SW 1271 (cell line): Measurements from ENCODE around the gene HAUS2.
"Not testable (repeated sequence)": the region's sequence is repeated elsewhere in the genome, so short reads cannot be mapped to it uniquely, and the experiment has no call there.

Source experiments
- DNase-seq, 2 experiments: peaks; one replicate each; lab custom pipeline; 2025; lab: John Stamatoyannopoulos, UW

Gene HAUS2

DNA sequence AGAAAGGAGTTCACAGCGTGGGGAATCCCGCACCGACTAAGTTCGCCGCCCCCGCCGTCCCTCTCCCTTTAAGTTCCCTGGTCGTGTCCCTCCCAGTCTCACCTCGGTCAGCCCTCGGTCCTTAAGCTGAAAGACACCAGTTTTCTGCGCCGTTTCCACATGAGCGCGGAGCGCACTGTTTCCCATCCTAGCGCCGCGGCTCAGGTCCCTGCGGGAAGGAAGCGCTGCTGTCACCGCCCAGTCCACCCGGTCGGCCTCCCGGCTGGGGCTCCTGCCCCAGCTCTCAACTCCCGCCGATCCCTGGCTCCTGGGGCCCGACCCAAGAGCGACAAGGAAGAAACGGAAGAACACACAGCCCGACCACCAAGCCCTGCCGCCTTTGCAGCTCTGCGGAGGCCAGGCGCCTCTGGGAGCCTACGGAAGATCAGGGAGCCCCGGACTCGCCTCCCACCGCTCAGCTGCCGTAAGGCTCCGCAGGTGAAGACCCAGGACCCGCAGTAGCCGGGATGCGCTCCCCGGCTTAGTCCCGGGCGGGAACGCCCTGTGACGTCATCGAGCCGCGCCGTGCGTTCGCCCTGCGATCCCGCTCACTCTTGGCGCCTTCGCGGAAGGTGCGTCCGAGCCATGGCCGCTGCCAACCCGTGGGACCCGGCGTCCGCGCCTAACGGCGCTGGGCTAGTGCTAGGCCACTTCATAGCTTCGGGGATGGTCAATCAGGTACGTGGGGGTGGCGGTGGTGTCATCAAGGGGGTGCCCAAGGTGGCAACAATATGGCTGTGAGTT, at the start of gene HAUS2, which contains the start of gene LRRC57:
Gene HAUS2 (plus strand): TSS at position 590 of the 783 bp plus-strand sequence. CDS start 35 bp downstream, at position 625.
Gene LRRC57 (minus strand): TSS at position 545 of the 783 bp plus-strand sequence. CDS start 359 bp downstream, at position 186.
- peak; percentile 40 to 67 for DNase-seq

DNA sequence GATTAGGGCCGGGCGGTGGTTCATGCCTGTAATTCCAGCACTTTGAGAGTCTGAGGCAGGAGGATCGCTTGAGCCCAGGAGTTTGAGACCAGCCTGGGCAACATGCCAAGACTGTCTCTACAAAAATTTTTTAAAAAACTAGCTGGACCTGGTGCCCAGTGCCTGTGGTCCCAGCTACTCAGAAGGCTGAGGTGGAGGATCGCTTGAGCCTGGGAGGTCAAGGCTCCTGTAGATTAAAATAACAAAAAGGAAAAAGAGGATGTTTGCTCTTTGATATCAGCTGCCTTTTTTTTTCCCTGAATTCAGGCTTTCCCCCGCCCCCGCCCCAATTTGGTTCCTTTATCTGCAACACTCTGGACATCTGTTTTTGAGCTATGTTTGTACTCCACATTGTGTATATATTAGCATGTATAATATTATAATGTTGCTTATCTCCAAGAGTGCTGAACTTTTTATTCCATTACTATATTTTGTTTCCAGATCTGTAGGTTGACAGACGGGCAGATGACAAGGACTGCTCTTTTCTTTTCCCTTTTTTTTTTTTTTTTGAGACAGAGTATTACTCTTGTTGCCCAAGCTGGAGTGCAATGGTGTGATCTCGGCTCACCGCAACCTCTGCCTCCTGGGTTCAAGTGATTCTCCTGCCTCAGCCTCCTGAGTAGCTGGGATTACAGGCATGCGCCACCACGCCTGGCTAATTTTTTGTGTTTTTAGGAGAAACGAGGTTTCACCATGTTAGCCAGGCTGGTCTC, 48.6 kb upstream of the HAUS2 start:
- DNase-seq: no peak

DNA sequence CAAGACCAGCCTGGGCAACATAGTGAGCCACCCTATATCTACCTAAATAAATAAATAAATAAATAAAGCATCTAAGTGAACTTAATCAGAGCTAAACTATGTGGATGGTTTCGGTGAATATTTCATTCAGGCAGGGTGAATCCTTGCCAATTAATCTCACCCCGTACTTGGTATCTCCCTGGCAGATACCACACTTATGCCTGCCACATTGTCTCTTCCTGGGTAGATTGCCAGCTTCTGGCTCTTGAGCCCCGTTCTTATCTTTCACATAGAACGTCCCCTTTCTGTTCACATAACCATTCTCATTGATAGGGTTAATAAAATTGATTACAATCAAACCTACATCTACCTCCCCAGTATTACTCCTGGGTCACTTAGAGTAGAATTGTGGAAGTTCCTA, 46.2 kb upstream of the HAUS2 start:
- DNase-seq: no peak

DNA sequence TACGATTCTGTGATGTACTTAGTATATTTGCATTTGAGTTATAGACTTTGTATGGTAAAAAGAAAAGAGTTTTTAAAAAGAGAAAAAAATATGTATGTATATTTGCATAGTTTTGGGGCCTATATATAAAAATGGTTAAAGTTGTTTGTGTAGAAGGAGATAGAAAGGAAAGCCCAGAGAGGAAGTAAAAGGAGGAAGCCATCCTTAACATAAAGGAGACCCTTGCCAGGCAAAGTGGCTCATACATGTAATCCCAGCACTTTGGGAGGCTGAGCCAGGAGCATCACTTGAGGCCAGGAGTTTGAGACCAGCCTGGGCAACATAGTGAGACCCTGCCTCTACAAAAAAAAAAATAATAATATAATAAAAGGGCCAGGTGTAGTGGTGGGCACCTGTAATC, 44.8 kb upstream of the HAUS2 start:
- DNase-seq: no peak

DNA sequence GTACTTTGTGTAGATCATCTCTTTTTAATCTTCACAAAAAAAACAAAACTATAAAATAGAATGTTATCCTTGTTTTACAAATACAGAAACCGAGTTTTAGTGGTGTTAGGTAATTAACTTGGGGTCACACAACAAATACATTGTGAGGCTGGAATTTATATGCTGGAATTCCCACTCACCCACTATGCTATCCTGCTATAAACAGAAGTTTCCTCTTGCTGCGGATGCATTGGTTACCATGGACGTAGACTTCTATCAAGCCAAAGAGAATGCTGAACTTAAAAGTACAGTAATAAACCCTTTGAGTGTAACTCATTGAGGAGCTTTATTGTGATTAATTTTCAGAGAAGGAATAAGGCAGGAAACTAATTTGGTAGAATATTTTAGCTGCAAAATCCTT, 44.0 kb upstream of the HAUS2 start:
- no peak for DNase-seq

DNA sequence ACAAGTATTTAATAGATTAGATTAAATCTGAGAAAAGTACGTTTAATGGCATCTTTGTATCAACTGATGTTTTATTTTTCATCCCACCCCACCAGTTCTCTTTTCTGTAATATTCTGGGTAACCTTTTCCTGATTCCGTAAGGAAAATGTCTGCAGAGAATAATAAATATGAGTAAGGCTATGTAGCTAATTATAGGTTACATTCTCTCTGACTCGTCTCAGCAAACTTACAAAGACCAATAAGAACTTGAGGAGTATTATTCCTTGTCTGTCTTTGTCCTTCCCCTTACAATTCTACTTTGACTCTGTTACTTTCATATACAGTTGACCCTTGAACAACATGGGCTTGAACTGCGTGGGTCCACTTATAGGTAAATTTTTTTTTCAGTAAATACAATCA, 41.1 kb upstream of the HAUS2 start:
- DNase-seq: no peak

DNA sequence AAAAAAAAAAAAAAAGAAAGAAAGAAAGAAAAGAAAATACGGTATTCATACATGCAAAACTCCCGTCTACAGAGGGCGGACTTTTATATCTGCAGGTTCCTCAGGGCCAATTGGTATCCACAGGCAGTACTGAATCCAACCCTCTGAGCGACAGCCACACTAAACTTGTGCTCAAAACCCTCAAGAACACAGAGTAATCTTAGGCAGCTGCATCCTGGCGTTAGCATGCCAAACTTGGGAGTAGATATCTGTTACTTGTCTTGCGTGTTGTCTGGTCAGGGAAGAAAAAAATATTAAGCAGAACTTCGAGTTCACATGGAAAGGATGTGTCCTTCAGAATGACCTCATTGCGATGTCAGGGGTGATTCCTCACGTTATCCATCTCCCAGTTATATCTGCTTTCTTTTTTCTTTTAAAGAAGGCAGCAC, 40.4 kb upstream of the HAUS2 start:
- DNase-seq: no peak

DNA sequence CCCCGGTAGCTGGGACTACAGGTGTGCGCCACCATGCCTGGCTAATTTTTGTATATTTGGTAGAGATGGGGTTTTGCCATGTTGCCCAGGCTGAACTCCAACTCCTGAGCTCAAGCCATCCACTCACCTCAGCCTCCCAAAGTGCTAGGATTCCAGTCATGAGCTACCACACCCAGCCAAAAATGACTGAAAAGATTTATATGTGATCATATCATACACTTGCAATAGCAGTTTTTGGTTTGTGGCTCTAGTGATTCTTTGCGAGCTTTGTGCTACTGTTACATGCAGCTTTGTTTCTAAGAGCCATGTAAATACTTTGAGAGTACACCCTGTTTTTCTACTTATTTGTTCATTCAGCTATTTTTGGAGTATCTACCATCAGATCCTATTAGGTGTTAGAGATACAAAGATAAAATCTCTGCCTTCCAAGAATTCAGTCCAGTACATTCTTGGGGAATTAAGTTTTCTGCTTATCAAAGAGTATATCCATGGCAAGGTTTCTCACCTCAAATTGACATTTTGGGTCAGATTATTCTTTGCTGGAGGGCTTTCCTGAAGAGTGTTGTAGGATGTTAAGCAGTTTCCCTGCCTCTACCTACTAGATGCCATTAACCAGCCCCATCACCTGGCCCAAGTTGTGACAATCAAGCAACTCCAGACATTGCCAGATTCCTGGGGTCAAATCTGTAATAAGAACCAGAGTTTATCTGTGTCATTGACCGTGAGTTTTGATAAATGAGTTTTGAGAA, 38.2 kb upstream of the HAUS2 start:
- DNase-seq: no peak

DNA sequence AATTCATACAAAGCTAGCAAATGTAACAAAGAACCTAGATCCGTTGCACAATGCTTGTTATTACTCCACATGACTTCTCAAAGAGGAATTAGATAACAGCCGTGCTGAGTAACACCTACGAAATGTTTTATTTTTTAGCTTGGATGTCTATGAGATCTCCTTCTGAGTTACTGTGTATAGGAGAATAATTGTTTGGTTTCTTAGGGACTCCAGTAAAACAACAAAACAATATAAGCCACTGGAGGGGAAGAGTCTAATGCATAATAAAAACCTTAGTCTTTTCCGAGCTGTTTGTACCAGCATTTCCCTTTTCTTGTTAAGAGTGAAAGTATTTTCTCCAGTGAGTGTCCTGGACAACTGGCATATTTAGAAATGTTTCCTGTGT, 37.6 kb upstream of the HAUS2 start:
- DNase-seq: peak in 1 of 2 experiments; percentile 16

DNA sequence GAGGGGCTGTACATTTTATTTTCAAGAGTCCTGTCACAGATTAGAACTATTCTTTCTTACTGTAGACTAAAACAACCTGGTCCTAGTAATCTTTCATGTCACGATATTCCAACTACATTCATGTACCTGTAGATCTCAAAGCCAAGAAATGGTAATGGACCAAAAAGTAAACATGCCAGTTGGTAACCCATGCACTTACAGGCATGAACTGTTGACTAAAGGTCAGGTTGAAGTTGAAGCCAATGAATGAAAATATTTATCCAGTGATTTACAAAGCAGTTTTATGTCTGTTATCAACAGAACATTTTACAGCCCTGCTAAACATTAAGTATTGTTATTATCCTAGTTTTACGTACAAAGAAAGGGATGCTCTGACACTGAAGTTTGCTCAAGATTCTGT, 25.3 kb upstream of the HAUS2 start:
- DNase-seq: no peak

DNA sequence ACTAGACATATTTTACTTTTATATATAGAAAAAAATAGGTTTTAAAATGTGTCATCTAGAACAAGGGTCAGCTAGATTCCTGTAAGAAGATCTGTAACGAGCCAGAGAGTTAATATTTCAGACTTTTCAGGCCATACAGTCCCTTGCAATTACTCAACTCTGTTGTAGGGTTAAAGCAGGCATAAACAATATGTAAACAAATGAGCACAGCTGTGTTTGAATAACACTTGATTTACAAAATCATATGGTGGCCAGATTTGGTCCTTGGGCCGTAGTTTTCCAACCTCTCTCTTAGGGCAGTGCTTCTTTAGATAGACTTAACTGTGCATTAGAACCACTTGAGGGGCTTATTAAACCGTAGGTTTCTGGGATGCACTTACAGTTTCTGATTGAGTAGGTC, 19.7 kb upstream of the HAUS2 start:
- DNase-seq: no peak

DNA sequence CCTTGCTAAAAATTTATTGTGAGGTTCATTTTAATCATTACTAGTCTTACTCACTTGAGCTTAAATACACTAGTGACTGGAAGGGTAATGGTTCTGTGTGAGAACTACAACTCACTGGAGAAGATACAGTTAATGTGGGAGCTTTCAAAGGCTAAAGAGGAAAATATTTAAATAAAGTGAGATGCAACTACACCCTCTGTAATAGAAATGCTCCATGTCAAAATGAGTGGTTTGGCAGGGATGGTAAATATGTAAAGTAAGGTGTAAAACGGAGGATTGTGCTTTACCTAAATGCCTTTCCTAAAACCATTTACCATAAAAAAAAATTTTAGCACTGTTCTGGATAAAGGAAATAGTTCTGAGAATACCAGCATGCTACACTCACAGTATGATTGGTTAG, 15.4 kb upstream of the HAUS2 start:
- DNase-seq: no peak

DNA sequence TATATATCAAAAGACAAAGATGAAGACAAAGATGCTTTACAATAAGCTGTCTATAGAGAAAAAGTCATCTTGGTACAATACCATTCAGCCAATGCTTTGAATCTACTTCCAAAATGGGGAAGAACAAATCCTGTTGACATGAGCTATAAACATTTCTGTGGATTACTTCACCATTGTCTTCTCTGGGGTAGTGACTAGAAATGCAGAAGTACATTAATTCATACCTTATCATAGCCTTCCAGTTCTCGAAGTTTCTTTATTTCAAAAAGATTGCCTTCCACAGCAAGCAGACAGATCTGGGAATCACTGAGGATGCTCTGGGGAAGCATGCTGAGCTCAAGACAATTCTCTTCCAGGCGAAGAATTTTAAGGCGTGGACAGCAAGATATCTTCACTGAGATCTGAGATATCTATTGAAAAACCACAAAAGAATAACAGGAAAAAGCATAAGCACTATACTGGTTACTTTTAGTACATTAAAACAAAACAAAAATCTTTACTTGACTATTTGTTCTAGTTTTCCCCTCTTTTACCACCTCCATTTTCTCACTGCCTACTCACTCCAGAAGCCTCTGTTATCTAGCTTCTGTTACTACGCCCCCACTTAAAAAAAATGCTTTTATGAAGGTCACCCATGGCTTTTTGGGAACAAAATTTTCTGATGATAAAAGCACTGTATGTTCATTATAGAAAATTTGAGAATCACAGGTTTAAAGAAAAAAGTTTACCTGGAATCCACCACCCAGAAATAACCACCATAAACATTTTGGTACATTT, 3.6 kb upstream of the HAUS2 start:
- no peak for DNase-seq

DNA sequence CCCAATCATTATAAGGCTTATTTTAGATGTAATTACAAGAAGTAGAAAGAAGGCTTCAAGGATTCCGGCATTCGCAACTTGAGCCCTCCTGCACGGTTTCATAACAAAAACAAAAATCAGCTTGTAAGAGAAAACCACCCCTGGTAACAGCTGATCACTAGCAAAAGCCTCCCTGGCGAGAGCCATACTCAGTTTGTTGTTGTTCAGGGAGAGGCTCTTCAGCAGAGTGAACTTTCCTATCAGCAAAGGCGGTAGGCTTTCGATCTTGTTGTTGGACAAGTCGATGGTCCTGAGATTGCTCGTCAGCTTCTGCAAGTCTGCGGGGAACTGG, 755 bp upstream of the HAUS2 start:
- no peak for DNase-seq

DNA sequence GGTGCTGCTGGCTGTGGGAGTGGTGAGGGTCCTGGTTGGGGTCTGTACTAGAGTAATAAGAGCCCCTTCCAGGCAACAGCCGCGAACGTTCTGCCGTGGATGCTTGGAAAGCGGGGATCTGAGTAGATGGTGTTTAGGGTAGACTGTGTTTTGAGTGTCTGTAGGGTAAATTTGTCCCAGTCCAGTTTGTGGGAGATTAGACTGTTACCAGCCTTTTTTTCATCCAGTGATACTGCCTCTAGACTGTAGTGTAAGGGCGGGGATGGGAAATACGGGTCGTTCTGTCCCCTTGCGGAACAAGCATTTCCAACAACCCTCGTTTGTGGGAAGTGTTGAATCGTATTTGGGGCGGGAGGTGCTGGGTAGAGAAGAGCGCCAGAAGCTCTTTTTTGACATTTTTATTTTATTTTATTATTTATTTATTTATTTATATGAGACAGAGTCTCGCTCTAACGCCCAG, 424 bp downstream of the HAUS2 start:
- peak in 1 of 2 experiments; percentile 47 for DNase-seq

DNA sequence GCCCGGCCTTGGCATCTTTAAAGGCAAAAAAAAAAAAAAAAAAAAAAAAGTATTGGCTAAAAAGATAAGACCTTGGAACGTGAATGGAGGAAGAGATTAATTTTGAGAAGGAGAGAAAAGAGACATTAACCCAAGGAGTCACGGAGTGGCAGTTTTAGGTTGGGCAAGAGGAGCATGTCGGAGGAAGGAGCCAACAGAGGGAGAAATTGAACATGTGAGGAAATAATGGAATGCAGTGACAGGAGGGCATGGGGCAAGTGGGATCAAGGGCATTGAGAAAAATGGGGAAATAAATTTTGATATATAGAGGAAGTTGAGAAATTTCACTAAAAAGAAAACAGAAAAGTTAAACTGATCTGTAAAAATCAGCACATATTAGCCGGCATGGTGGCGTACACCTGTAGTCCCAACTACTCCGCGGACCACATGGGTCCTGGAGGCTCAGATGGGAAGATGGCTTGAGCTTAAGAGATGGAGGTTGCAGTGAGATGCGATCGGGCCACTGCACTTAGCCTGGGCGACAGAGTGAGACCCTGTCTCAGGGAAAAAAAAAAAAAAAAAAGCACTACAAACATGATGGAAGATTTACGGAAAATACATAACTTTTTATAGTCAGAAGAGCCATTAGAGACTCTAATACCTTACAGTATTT, 1.2 kb downstream of the HAUS2 start:
- no peak for DNase-seq

DNA sequence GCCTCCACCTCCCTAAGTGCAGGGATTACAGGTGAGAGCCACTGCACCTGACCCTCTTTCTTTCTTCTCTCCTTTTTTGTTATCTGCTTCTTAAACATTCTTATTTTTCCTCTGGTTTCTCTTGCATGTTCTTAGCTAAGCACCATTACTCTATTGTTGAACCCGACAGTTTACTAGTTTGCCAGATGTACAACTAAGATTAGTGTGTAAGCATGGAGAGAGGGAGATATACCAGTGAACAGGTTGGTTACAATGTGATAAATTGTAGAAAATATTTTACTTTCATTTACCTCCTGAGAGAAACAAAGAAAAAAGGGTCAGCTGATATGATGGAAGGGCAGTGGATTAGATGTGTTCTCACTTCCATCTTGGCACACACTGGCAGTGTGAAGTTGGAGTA, 4.9 kb downstream of the HAUS2 start:
- no peak for DNase-seq

DNA sequence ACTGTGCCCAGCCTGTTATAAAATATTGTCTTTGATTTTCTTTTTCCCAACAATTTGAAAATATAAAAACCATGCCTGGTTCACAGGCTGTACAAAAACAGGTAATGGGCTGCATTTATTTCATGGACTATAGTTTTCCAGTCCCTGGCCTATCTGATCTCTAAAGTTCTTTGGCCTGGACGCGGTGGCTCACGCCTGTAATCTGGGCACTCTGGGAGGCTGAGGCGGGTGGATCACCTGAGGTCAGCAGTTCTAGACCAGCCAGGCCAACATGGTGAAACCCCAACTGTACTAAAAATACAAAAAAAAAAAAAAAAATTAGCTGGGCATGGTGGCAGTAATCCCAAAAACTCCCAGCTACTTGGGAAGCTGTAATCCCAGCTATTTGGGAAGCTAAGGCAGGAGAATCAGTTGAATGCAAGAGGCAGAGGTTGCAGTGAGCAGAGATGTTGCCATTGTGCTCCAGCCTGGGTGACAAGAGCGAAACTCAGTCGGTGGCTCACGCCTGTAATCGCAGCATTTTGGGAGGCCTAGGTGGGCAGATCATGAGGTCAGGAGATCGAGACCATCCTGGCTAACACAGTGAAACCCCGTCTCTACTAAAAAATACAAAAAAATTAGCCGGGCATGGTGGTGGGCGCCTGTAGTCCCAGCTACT, 8.0 kb downstream of the HAUS2 start:
- not testable (repeated sequence) for DNase-seq

DNA sequence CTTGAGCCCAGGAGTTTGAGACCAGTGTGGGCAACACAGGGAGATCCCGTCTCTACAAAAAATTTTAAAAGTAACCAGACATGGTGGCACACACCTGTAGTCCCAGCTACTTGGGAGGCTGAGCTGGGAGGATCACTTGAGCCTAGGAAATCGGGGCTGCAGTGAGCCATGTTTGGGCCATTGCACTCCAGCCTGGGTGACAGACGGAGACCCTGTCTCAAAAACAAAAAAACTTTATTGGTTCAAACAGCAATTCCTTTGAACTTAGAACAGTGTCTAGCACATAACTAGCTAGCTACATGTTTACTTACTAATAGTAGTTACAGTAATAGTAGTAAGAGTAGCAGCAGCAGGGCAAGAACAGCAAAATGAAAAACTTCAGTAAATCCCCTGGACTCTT, 10.1 kb downstream of the HAUS2 start:
- DNase-seq: no peak

DNA sequence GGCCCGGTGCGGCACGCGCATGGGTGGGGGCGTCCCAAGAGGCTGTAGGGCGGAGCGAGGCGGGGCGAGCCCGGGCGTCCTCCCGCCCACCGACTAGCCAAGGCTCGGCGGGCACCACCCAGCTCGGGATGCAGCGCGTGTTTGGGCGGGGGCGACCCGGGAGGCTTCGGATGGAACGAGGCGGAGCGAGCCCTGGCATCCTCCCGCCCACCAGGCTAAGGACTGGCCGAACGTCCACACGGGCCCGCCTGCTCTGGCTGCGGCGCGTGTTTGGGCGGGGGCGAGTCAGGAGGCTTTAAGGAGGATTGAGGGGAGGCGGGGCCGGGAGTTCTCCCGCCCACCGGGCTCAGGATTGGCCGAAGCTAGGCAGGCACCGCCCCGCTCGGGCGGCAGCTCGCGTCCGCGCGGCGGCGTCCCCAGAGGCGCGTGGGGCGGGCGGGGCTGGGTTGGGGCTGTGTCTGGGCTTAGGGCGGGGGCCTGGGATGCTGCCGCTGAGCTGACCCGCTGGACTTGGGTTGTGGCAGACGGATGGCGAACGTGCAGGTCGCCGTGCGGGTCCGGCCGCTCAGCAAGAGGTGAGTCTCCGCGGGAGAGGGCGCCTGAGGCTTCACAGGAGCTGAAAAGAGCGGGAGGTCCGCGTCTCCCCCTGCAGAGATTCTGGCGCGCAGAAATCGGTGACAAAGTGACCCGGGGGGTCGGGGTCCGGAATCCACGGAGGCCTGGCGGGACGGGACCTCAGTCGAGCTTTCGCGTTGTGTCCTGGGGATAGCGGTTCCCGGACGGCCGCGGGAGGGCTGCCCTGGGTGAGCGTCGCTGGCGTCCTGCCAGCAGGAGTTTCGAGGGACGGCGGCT, 26.8 kb downstream of the HAUS2 start, which contains the start of gene STARD9:
Gene STARD9 (plus strand): TSS at position 419 of the 852 bp plus-strand sequence. CDS start 110 bp downstream, at position 529.
- DNase-seq: peak; percentile 87 to 91
